IMR-90 (cell line): Measurements from ENCODE around the gene VAV1. TPM values are rescaled to one million over a fixed set of nuclear protein-coding genes. Genes with fewer than 3 reads are reported as not detected.
"Not testable (repeated sequence)": the region's sequence is repeated elsewhere in the genome, so short reads cannot be mapped to it uniquely, and the experiment has no call there.

Experiments used
- ATAC-seq: fragments of 200-7000 bp; cut with Tn5 transposase; 2 replicates; pipeline ENCODE4 v1.9.1; 2020; ENCODE audit warnings: low read depth, mild to moderate bottlenecking, moderate library complexity
- BruUV-seq: library from RNA; stranded (reverse); fragments of 400-500 nt; replicated peaks from 2 replicates; lab custom pipeline; 2021; lab: Mats Ljungman, UMichigan
- CTCF ChIA-PET: fragments of 300-600 bp; formaldehyde crosslinking; extraction: SDS; loops from one replicate; lab custom pipeline; 2021; ENCODE audit warnings: antibody characterized with exemption; lab: Yijun Ruan, JAX
- POLR2A ChIA-PET: fragments of 300-600 bp; sonication (Branson Sonifier 250); formaldehyde crosslinking; loops from one replicate; lab custom pipeline; 2022; ENCODE audit warnings: antibody characterized with exemption; ENCODE audit not compliant: unreplicated experiment; lab: Charles Lee
- DNase-seq: peaks from one replicate; pipeline ENCODE4 v3.0.0; 2013
- H2AFZ ChIP-seq: replicated peaks from 2 replicates; pipeline ENCODE3; 2013; ENCODE audit warnings: low read length, mild to moderate bottlenecking; ENCODE audit not compliant: poor library complexity
- H2AK5ac ChIP-seq: 2 replicates; pipeline ENCODE4 v1.6.1; 2013; ENCODE audit warnings: low read depth, low read length, inconsistent platforms
- H2AK9ac ChIP-seq: replicated peaks from 2 replicates; pipeline ENCODE3; 2013; ENCODE audit warnings: mild to moderate bottlenecking, low read depth, low read length, moderate library complexity; ENCODE audit not compliant: poor library complexity
- H2BK120ac ChIP-seq: 2 replicates; pipeline ENCODE4 v1.6.1; 2013; ENCODE audit warnings: low read depth, low read length, inconsistent platforms
- H2BK15ac ChIP-seq: 3 replicates; pipeline ENCODE4 v1.6.1; 2013; ENCODE audit warnings: low read depth, low read length, inconsistent platforms
- H2BK20ac ChIP-seq: 2 replicates; pipeline ENCODE4 v1.6.1; 2013; ENCODE audit warnings: low read depth, mild to moderate bottlenecking, inconsistent platforms, low read length, moderate library complexity
- H2BK5ac ChIP-seq: 2 replicates; pipeline ENCODE4 v1.6.1; 2013; ENCODE audit warnings: mild to moderate bottlenecking, low read depth, low read length, inconsistent platforms; ENCODE audit not compliant: poor library complexity, severe bottlenecking
- H3K14ac ChIP-seq: replicated peaks from 2 replicates; pipeline ENCODE4 v1.6.1; 2013; ENCODE audit warnings: low read depth, low read length, inconsistent platforms
- H3K18ac ChIP-seq: 2 replicates; pipeline ENCODE4 v1.6.1; 2013; ENCODE audit warnings: low read depth, low read length, control low read depth
- H3K23ac ChIP-seq: 2 replicates; pipeline ENCODE4 v1.6.1; 2013; ENCODE audit warnings: low read depth, low read length, inconsistent platforms
- H3K27ac ChIP-seq: 2 replicates; pipeline ENCODE4 v1.5.1; 2013; ENCODE audit warnings: mild to moderate bottlenecking, control low read depth, low read length; ENCODE audit not compliant: insufficient read depth
- H3K27me3 ChIP-seq: 2 replicates; pipeline ENCODE4 v1.6.1; 2013; ENCODE audit warnings: low read length; ENCODE audit not compliant: control insufficient read depth, insufficient read depth
- H3K36me3 ChIP-seq: 2 replicates; pipeline ENCODE4 v1.6.1; 2013; ENCODE audit warnings: low read length, mixed read lengths; ENCODE audit not compliant: control insufficient read depth, insufficient read depth
- H3K4ac ChIP-seq: 2 replicates; pipeline ENCODE4 v1.6.1; 2013; ENCODE audit warnings: low read depth, low read length, inconsistent platforms
- H3K4me1 ChIP-seq: 2 replicates; pipeline ENCODE4 v1.6.1; 2013; ENCODE audit warnings: low read length, mixed read lengths; ENCODE audit not compliant: control insufficient read depth, insufficient read depth
- H3K4me2 ChIP-seq: 2 replicates; pipeline ENCODE4 v1.6.1; 2013; ENCODE audit warnings: low read depth, mild to moderate bottlenecking, control low read depth, low read length, moderate library complexity
- H3K4me3 ChIP-seq: 2 replicates; pipeline ENCODE4 v1.5.1; 2013; ENCODE audit warnings: low read depth, mild to moderate bottlenecking, control low read depth, low read length, moderate library complexity; ENCODE audit not compliant: insufficient read depth
- H3K56ac ChIP-seq: 2 replicates; pipeline ENCODE4 v1.6.1; 2013; ENCODE audit warnings: low read length, inconsistent platforms; ENCODE audit not compliant: insufficient read depth; ENCODE audit errors: extremely low read depth
- H3K79me1 ChIP-seq, 2 experiments: 2 replicates each; pipeline ENCODE4 v1.6.1; 2013; ENCODE audit warnings: low read length in 2 of 2, inconsistent platforms in 1 of 2, low read depth in 1 of 2
- H3K9ac ChIP-seq: 2 replicates; pipeline ENCODE4 v1.6.1; 2013; ENCODE audit warnings: low read depth, low read length, control low read depth
- H3K9me1 ChIP-seq: 2 replicates; pipeline ENCODE4 v1.6.1; 2013; ENCODE audit warnings: low read length, inconsistent platforms; ENCODE audit not compliant: insufficient read depth
- H3K9me3 ChIP-seq: 2 replicates; pipeline ENCODE4 v1.6.1; 2013; ENCODE audit warnings: low read length; ENCODE audit not compliant: control insufficient read depth, insufficient read depth
- H4K20me1 ChIP-seq: 2 replicates; pipeline ENCODE4 v1.6.1; 2013; ENCODE audit warnings: low read length, inconsistent platforms; ENCODE audit not compliant: insufficient read depth
- H4K5ac ChIP-seq: 2 replicates; pipeline ENCODE4 v1.6.1; 2013; ENCODE audit warnings: mild to moderate bottlenecking, low read depth, low read length, control low read depth
- H4K8ac ChIP-seq, 2 experiments: 2 replicates each; pipeline ENCODE4 v1.6.1; 2013; ENCODE audit warnings: low read depth in 2 of 2, low read length in 2 of 2, control low read depth in 1 of 2, inconsistent platforms in 1 of 2
- H4K91ac ChIP-seq: 2 replicates; pipeline ENCODE4 v1.6.1; 2013; ENCODE audit warnings: low read depth, low read length, inconsistent platforms; ENCODE audit not compliant: insufficient read depth
- BHLHE40 ChIP-seq: fragments of 150-350 bp; IDR thresholded peaks from 2 replicates; pipeline ENCODE4 v1.6.1; 2016; ENCODE audit warnings: mild to moderate bottlenecking, low read depth, low read length
- NFE2L2 ChIP-seq: fragments of 150-350 bp; IDR thresholded peaks from 2 replicates; pipeline ENCODE4 v1.6.1; 2016; ENCODE audit warnings: low read depth, mild to moderate bottlenecking, low read length
- WGBS, 2 experiments: methylation state at CpG; one replicate each; pipeline versions ENCODE4 v1.1.5 to v1.1.7; 2013; ENCODE audit warnings: missing lambda C conversion rate in 2 of 2; ENCODE audit not compliant: insufficient read length in 1 of 2; ENCODE audit errors: extremely low coverage in 2 of 2; 5-methylcytosine and 5-hydroxymethylcytosine counted together
- dilution Hi-C: fragments of 300-500 bp; cut with HindIII; formaldehyde crosslinking; loops from one replicate; pipeline ENCODE4 v1.14.3; 2018; ENCODE audit warnings: low sequenced_read_pairs; ENCODE audit not compliant: unreplicated experiment
- in situ Hi-C: fragments of 300-500 bp; cut with MboI; formaldehyde crosslinking; loops from 3 replicates; pipeline ENCODE4 v1.14.3; 2019; ENCODE audit warnings: low sequenced_read_pairs, inconsistent platforms, mixed read lengths
- intact Hi-C: fragments of 100-400 bp; cut with micrococcal nuclease; formaldehyde crosslinking; loops from 2 replicates; pipeline ENCODE4 v1.10.0; 2022
- polyA plus RNA-seq, 3 experiments: library from polyadenylated mRNA; depleted of rRNA; stranded (reverse); fragments of >200 nt; gene quantifications; 2 replicates each; pipeline ENCODE4 v1.2.3, GENCODE V29; 2012; ENCODE audit warnings: low replicate concordance in 1 of 3
- total RNA-seq: library from RNA; depleted of rRNA; stranded (reverse); fragments of >200 nt; gene quantifications from 2 replicates; pipeline ENCODE4 v1.2.3, GENCODE V29; 2012

VAV1 gene
- total and polyA plus RNA-seq, 2 of the 4 experiments (the other 2 are of a cell fraction), result not detected

GRCh38 chr19:6797646-6798045, 25.1 kb downstream of the VAV1 start:
- Histone ChIP-seq H3K9ac (no peak overlapping the region), H2AK9ac (no peak overlapping the region), H3K9me3 (peaks cover 12% of the 10 kb centered on the region), H4K5ac (no peak overlapping the region), H2BK20ac (no peak overlapping the region), H3K36me3 (no peaks in the 10 kb centered on the region), H3K79me1 (no peaks in the 10 kb centered on the region), H3K27ac (no peak overlapping the region), H3K4ac (no peak overlapping the region), H4K8ac (no peak overlapping the region), H2AK5ac (no peak overlapping the region), H3K4me2 (no peak overlapping the region), H3K4me1 (no peaks in the 10 kb centered on the region), H3K56ac (no peak overlapping the region), H2BK5ac (no peak overlapping the region), H3K4me3 (no peak overlapping the region), H3K18ac (no peak overlapping the region), H4K91ac (no peak overlapping the region), H2BK15ac (no peak overlapping the region), H2AFZ (no peak overlapping the region), H3K9me1 (no peaks in the 10 kb centered on the region), H3K14ac (no peak overlapping the region), H3K27me3 (no peaks in the 10 kb centered on the region), H3K23ac (no peak overlapping the region), H2BK120ac (no peak overlapping the region), H4K20me1 (no peaks in the 10 kb centered on the region)
- ATAC-seq (no peak), DNase-seq (no peak)
- ChIA-PET POLR2A (no interaction called here), CTCF (no interaction called here)
- dilution Hi-C loops, result no loop called here
- WGBS, 2 experiments, result 80% methylated on average over 1 of the region's 9 CpGs; no CpG with 5 or more reads in 1 of the 2 experiments
- intact Hi-C loops, result no loop called here
- in situ Hi-C loops, result no loop called here
- no TSS peak for BruUV-seq
- no peak for TF ChIP-seq BHLHE40
- TF ChIP-seq NFE2L2, result no peak

DNA sequence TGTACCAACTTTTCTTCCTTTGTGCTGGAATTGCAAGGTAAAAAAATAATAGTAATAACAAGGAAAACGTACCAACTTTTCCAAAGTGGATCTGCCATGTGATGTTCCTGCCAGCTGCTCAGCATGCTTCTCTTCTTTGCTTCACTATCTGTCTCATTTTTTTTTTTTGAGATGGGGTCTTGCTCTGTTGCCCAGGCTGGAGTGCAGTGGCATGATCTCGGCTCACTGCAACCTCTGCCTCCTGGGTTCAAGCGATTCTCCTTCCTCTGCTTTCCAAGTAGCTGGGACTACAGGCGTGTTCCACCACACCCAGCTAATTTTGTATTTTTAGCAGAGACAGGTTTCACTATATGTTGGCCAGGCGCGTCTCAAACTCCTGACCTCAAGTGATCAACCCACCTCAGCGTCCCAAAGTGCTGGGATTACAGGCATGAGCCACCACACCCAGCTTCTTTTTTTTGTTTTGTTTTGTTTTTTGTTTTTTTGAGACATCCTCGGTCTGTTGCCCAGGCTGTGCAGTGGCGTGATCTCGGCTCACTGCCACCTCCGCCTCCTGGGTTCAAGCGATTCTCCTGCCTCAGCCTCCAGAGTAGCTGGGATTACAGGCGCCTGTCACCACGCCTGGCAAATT, 27.8 kb downstream of the VAV1 start:
- H3K4ac ChIP-seq, H3K4me1 ChIP-seq, H3K9me1 ChIP-seq, in situ Hi-C loops, POLR2A ChIA-PET, H3K27ac ChIP-seq, H3K18ac ChIP-seq, intact Hi-C loops, H3K9me3 ChIP-seq, ATAC-seq, H3K79me1 ChIP-seq, CTCF ChIA-PET, BruUV-seq, H2BK20ac ChIP-seq, H4K5ac ChIP-seq, H4K20me1 ChIP-seq, H2BK5ac ChIP-seq, dilution Hi-C loops, H3K56ac ChIP-seq, H3K36me3 ChIP-seq, H3K4me2 ChIP-seq, H2AK5ac ChIP-seq, DNase-seq, H2AK9ac ChIP-seq, H4K8ac ChIP-seq, H3K27me3 ChIP-seq, H2BK120ac ChIP-seq, H3K23ac ChIP-seq, H3K9ac ChIP-seq, H2BK15ac ChIP-seq, H4K91ac ChIP-seq, H3K4me3 ChIP-seq, H3K14ac ChIP-seq, H2AFZ ChIP-seq: not testable (repeated sequence)
- WGBS, 2 experiments, result no CpG with 5 or more reads among the region's 14 CpGs
